SK-N-MC (cell line): ENCODE results near the gene GRIP2.

ENCODE experiments used
- EZH2 ChIP-seq: fragments of 200-600 bp; sonication (generic); IDR thresholded peaks from one replicate; pipeline ENCODE4 v1.6.1; 2017; ENCODE audit warnings: antibody characterized with exemption
- FOXP2 ChIP-seq: optimal IDR thresholded peaks from 2 replicates; pipeline ENCODE3; 2011; ENCODE audit warnings: mild to moderate bottlenecking, moderate library complexity; ENCODE audit not compliant: insufficient read depth; ENCODE audit errors: extremely low read length, control extremely low read depth
- POLR2AphosphoS5 ChIP-seq: IDR thresholded peaks from 2 replicates; pipeline ENCODE4 v1.6.1; 2012; ENCODE audit warnings: mild to moderate bottlenecking, low read depth, low read length, borderline replicate concordance

DNA sequence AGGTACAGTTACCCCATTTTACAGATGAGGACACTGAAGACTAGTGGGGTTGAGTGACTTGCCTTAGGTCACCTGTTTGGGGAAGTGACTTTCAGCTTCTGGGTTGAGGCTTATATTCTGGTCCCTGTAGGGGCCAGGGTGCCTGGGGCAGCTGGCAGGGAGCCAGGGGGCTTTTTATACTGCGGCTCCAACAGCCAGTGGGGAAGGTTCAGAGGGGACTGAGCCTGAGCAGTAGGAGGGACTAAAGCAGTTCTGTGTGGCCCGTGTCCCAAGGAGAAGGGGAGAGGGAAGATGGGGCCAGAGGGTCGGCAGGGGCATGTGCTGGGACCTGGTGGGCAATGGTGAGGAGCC, 100.0 kb downstream of the GRIP2 start:
- no peak for TF ChIP-seq EZH2
- no peak for TF ChIP-seq POLR2AphosphoS5
- TF ChIP-seq FOXP2: no peak
